Globus pallidus (tissue), 1 donor: ENCODE data around the gene ALPG.
"Not testable (repeated sequence)": the region's sequence is repeated elsewhere in the genome, so short reads cannot be mapped to it uniquely, and the experiment has no call there.

Source experiments
- DNase-seq: peaks from one replicate; pipeline ENCODE4 v3.0.0-alpha.2; 2015; ENCODE audit warnings: low spot score

Gene ALPG

GRCh38 chr2:232396683-232397082 is 10.0 kb upstream of the ALPG start:
- no peak for DNase-seq

- no peak for DNase-seq
These were observed 8.2 kb upstream of the ALPG start for GRCh38 chr2:232398293-232399034.

GRCh38 chr2:232400256-232401015 is 6.2 kb upstream of the ALPG start:
- DNase-seq = no peak

GRCh38 chr2:232402518-232402917 is 4.1 kb upstream of the ALPG start:
- no peak for DNase-seq

- no peak for DNase-seq
These were observed 617 bp upstream of the ALPG start for GRCh38 chr2:232405943-232406510.

GRCh38 chr2:232407428-232408150 is 945 bp downstream of the ALPG start:
- not testable (repeated sequence) for DNase-seq

- DNase-seq = not testable (repeated sequence)
These were observed 1.6 kb downstream of the ALPG start for GRCh38 chr2:232408269-232408668.

- DNase-seq = not testable (repeated sequence)
These were observed 3.0 kb downstream of the ALPG start for GRCh38 chr2:232409617-232410016.

GRCh38 chr2:232410238-232410900 is 3.7 kb downstream of the ALPG start:
- DNase-seq = no peak

GRCh38 chr2:232411901-232412629 is 5.4 kb downstream of the ALPG start:
- DNase-seq = no peak

- DNase-seq = no peak
These were observed 6.3 kb downstream of the ALPG start for GRCh38 chr2:232412986-232413385.

- no peak for DNase-seq
These were observed 8.6 kb downstream of the ALPG start for GRCh38 chr2:232415138-232415690.

GRCh38 chr2:232415736-232416520 is 9.3 kb downstream of the ALPG start:
- DNase-seq = no peak

- DNase-seq = no peak
These were observed 10.2 kb downstream of the ALPG start for GRCh38 chr2:232416521-232417470.

- no peak for DNase-seq
These were observed 10.8 kb downstream of the ALPG start for GRCh38 chr2:232417489-232417888.

GRCh38 chr2:232418056-232418455 is 11.4 kb downstream of the ALPG start:
- no peak for DNase-seq

GRCh38 chr2:232418466-232419244 is 12.0 kb downstream of the ALPG start:
- no peak for DNase-seq
